WTC11 (cell line): Measurements from ENCODE around the gene PHKA2. TPM values are rescaled to one million over a fixed set of nuclear protein-coding genes. Genes with fewer than 3 reads are reported as not detected.

Experiments
- ATAC-seq: fragments of 200-7000 bp; cut with Tn5 transposase; 2 replicates; pipeline ENCODE4 v1.10.0; 2021; ENCODE audit warnings: mild to moderate bottlenecking, moderate library complexity
- CTCF ChIA-PET: fragments of 300-600 bp; sonication (Branson Sonifier 250); formaldehyde crosslinking; loops from one replicate; lab custom pipeline; 2021; ENCODE audit warnings: antibody characterized with exemption; lab: Charles Lee
- POLR2A ChIA-PET: fragments of 350-600 bp; sonication (Branson Sonifier 250); formaldehyde crosslinking; loops from one replicate; lab custom pipeline; 2021; ENCODE audit warnings: antibody characterized with exemption; lab: Charles Lee
- DNase-seq: peaks from one replicate; pipeline ENCODE4 v3.0.0; 2021; ENCODE audit warnings: low spot score
- H3K27ac Mint-ChIP-seq: 2 replicates; pipeline ENCODE4 v1.8.0; 2021; ENCODE audit warnings: mixed read lengths
- H3K27me3 Mint-ChIP-seq: 2 replicates; pipeline ENCODE4 v1.8.0; 2021; ENCODE audit warnings: low read depth, mild to moderate bottlenecking, moderate library complexity, mixed read lengths
- H3K36me3 Mint-ChIP-seq: 2 replicates; pipeline ENCODE4 v1.8.0; 2021; ENCODE audit warnings: mixed read lengths
- H3K4me1 Mint-ChIP-seq: 2 replicates; pipeline ENCODE4 v1.8.0; 2022; ENCODE audit warnings: mixed read lengths
- H3K4me3 Mint-ChIP-seq: 2 replicates; pipeline ENCODE4 v1.8.0; 2021; ENCODE audit warnings: mild to moderate bottlenecking, moderate library complexity, mixed read lengths
- H3K9me3 Mint-ChIP-seq: 2 replicates; pipeline ENCODE4 v1.8.0; 2021; ENCODE audit warnings: mixed read lengths
- ATF1 ChIP-seq: sonication (generic); formaldehyde crosslinking; IDR thresholded peaks from 2 replicates; pipeline ENCODE4 v1.8.1; 2023; ENCODE audit warnings: mild to moderate bottlenecking, moderate library complexity, missing genetic modification reagents
- CBFB ChIP-seq: sonication (generic); formaldehyde crosslinking; IDR thresholded peaks from 2 replicates; pipeline ENCODE4 v1.8.1; 2022; ENCODE audit warnings: mild to moderate bottlenecking, low read depth, missing genetic modification reagents
- EMX1 ChIP-seq: fragments of 250-450 bp; sonication (Bioruptor Pico); IDR thresholded peaks from 2 replicates; pipeline ENCODE4 v1.8.0; 2021; ENCODE audit warnings: mild to moderate bottlenecking
- FOXP1 ChIP-seq: sonication (generic); formaldehyde crosslinking; IDR thresholded peaks from 2 replicates; pipeline ENCODE4 v1.8.0; 2022; ENCODE audit warnings: missing genetic modification reagents, mild to moderate bottlenecking, moderate library complexity, borderline replicate concordance
- GRHL2 ChIP-seq: fragments of 250-450 bp; sonication (Bioruptor Pico); IDR thresholded peaks from 2 replicates; pipeline ENCODE4 v1.8.0; 2022; ENCODE audit warnings: mild to moderate bottlenecking, moderate library complexity; ENCODE audit not compliant: insufficient replicate concordance, severe bottlenecking
- NR1H2 ChIP-seq: sonication (generic); formaldehyde crosslinking; IDR thresholded peaks from 2 replicates; pipeline ENCODE4 v1.9.0; 2021; ENCODE audit warnings: mild to moderate bottlenecking, moderate library complexity, missing genetic modification reagents
- NR2C2 ChIP-seq: sonication (generic); formaldehyde crosslinking; IDR thresholded peaks from 2 replicates; pipeline ENCODE4 v1.8.0; 2022; ENCODE audit warnings: mild to moderate bottlenecking, missing genetic modification reagents
- OVOL2 ChIP-seq: fragments of 250-450 bp; sonication (Bioruptor Pico); IDR thresholded peaks from 2 replicates; pipeline ENCODE4 v1.9.0; 2021; ENCODE audit warnings: mild to moderate bottlenecking, borderline replicate concordance
- SMAD4 ChIP-seq: sonication (generic); formaldehyde crosslinking; IDR thresholded peaks from 2 replicates; pipeline ENCODE4 v1.8.0; 2022; ENCODE audit warnings: mild to moderate bottlenecking, missing genetic modification reagents
- TCF7 ChIP-seq: sonication (generic); formaldehyde crosslinking; IDR thresholded peaks from 2 replicates; pipeline ENCODE4 v1.8.0; 2022; ENCODE audit warnings: mild to moderate bottlenecking, low read depth, missing genetic modification reagents, moderate library complexity
- TEAD1 ChIP-seq: sonication (generic); formaldehyde crosslinking; IDR thresholded peaks from 2 replicates; pipeline ENCODE4 v1.8.0; 2022; ENCODE audit warnings: mild to moderate bottlenecking, missing genetic modification reagents
- ZNF232 ChIP-seq: sonication (generic); formaldehyde crosslinking; IDR thresholded peaks from 2 replicates; pipeline ENCODE4 v1.8.0; 2022; ENCODE audit warnings: mild to moderate bottlenecking, missing genetic modification reagents
- ZNF396 ChIP-seq: fragments of 250-450 bp; sonication (Bioruptor Pico); IDR thresholded peaks from 2 replicates; pipeline ENCODE4 v1.8.0; 2021; ENCODE audit warnings: mild to moderate bottlenecking, moderate library complexity, borderline replicate concordance
- ZNF416 ChIP-seq: fragments of 250-450 bp; sonication (Bioruptor Pico); IDR thresholded peaks from 2 replicates; pipeline ENCODE4 v1.9.0; 2021; ENCODE audit warnings: mild to moderate bottlenecking, inconsistent platforms
- total RNA-seq: library from RNA; stranded (reverse); gene quantifications from 3 replicates; pipeline ENCODE4 v1.2.3, GENCODE V29; 2021
- TF ChIP-seq, protein P1 (sequence below): sonication (generic); formaldehyde crosslinking; IDR thresholded peaks from 2 replicates; pipeline ENCODE4 v1.8.1; 2022; ENCODE audit warnings: low read depth, missing genetic modification reagents, borderline replicate concordance
- TF ChIP-seq, protein P2 (sequence below): sonication (generic); formaldehyde crosslinking; IDR thresholded peaks from 2 replicates; pipeline ENCODE4 v1.8.0; 2023; ENCODE audit warnings: mild to moderate bottlenecking, missing genetic modification reagents
- TF ChIP-seq, protein P3 (sequence below): fragments of 250-450 bp; sonication (Bioruptor Pico); IDR thresholded peaks from 2 replicates; pipeline ENCODE4 v1.8.0; 2021; ENCODE audit warnings: mild to moderate bottlenecking
- TF ChIP-seq, protein P4 (sequence below): fragments of 200-600 bp; IDR thresholded peaks from 2 replicates; pipeline ENCODE4 v1.8.0; 2022; ENCODE audit warnings: antibody characterized with exemption
- TF ChIP-seq, protein P5 (sequence below): sonication (generic); formaldehyde crosslinking; IDR thresholded peaks from 2 replicates; pipeline ENCODE4 v1.8.0; 2022; ENCODE audit warnings: mild to moderate bottlenecking, missing genetic modification reagents

Gene PHKA2
- total RNA-seq, 1 experiment from 2014 or later = 23.8 TPM

DNA sequence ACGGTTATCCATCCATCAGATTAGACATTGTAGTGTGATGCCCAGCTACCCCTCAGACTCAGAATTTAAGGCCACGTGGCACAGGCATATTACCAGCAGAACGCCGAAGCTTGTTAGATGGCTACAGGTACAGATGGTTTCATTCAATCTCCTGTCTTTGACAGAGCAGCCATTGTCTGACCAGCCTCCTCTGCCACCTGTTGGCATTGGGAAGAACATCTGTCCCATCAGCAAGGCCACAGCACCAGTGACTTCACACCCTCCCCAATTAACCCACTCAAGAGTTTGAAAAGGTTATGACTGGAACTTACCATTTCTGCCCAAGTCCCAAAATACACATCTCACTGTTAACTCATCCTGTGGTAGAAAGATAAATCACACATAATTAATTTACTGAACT, 22.0 kb upstream of the PHKA2 start:
- CTCF ChIA-PET = interaction anchor here (1.1 kb wide), 1 partner anchor 188 kb away, joined by 4 read pairs; no protein-coding TSS in a partner anchor
- TF ChIP-seq SMAD4 (no peak), FOXP1 (no peak), GRHL2 (CRISPR knock-in tag) (no peak), ZNF232 (CRISPR knock-in tag) (no peak), TEAD1 (CRISPR knock-in tag) (no peak), ATF1 (CRISPR knock-in tag) (no peak)
- TF ChIP-seq, protein P1, sequence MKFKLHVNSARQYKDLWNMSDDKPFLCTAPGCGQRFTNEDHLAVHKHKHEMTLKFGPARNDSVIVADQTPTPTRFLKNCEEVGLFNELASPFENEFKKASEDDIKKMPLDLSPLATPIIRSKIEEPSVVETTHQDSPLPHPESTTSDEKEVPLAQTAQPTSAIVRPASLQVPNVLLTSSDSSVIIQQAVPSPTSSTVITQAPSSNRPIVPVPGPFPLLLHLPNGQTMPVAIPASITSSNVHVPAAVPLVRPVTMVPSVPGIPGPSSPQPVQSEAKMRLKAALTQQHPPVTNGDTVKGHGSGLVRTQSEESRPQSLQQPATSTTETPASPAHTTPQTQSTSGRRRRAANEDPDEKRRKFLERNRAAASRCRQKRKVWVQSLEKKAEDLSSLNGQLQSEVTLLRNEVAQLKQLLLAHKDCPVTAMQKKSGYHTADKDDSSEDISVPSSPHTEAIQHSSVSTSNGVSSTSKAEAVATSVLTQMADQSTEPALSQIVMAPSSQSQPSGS = no peak
- TF ChIP-seq, protein P2, sequence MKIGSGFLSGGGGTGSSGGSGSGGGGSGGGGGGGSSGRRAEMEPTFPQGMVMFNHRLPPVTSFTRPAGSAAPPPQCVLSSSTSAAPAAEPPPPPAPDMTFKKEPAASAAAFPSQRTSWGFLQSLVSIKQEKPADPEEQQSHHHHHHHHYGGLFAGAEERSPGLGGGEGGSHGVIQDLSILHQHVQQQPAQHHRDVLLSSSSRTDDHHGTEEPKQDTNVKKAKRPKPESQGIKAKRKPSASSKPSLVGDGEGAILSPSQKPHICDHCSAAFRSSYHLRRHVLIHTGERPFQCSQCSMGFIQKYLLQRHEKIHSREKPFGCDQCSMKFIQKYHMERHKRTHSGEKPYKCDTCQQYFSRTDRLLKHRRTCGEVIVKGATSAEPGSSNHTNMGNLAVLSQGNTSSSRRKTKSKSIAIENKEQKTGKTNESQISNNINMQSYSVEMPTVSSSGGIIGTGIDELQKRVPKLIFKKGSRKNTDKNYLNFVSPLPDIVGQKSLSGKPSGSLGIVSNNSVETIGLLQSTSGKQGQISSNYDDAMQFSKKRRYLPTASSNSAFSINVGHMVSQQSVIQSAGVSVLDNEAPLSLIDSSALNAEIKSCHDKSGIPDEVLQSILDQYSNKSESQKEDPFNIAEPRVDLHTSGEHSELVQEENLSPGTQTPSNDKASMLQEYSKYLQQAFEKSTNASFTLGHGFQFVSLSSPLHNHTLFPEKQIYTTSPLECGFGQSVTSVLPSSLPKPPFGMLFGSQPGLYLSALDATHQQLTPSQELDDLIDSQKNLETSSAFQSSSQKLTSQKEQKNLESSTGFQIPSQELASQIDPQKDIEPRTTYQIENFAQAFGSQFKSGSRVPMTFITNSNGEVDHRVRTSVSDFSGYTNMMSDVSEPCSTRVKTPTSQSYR (CRISPR knock-in tag) = no peak
- Mint-ChIP-seq H3K4me3 (no peak overlapping the region), H3K9me3 (no peaks in the 10 kb centered on the region), H3K27ac (no peak overlapping the region), H3K27me3 (no peaks in the 10 kb centered on the region), H3K4me1 (no peaks in the 10 kb centered on the region), H3K36me3 (no peaks in the 10 kb centered on the region; the same call in 1 of the 2 replicates)
- POLR2A ChIA-PET = interaction anchor here (0.6 kb wide), 1 partner anchor 262 kb away, joined by 4 read pairs; no protein-coding TSS in a partner anchor
- DNase-seq (no peak), ATAC-seq (no peak)

DNA sequence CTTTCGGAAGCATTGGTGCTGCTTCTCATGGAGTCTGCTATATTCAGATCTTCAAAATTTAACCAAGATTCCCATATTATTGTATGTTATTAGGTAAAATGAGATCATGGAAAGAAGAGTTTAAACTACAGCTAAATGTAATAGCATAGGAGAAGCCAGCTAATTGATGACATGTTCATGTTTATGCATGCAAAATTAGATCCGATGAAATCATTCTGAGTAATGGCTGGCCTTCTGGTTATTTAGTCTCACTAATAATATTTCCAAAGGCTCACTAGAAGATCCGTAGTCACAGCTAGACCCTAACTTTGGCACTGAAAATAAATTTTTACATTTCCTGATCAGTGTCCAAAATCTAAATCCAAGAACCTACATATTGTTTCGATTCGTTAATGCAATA, 19.8 kb upstream of the PHKA2 start:
- no peak for DNase-seq
- no peaks in the 10 kb centered on the region for H3K27me3 Mint-ChIP-seq
- ChIA-PET CTCF (no interaction called here), POLR2A (no interaction called here)
- no peak overlapping the region for H3K4me3 Mint-ChIP-seq
- no peaks in the 10 kb centered on the region for H3K9me3 Mint-ChIP-seq
- H3K27ac Mint-ChIP-seq = no peak overlapping the region
- H3K4me1 Mint-ChIP-seq = 0 out of 2 replicates have a peak, but pooled peaks cover 4% of the 10 kb centered on the region
- ATAC-seq = no peak
- H3K36me3 Mint-ChIP-seq = no peaks in the 10 kb centered on the region; the same call in 1 of the 2 replicates
- TF ChIP-seq NR2C2 (CRISPR knock-in tag) (no peak), OVOL2 (CRISPR knock-in tag) (no peak), ZNF232 (CRISPR knock-in tag) (no peak), EMX1 (no peak), ZNF416 (CRISPR knock-in tag) (no peak), CBFB (CRISPR knock-in tag) (no peak)
- TF ChIP-seq, protein P3, sequence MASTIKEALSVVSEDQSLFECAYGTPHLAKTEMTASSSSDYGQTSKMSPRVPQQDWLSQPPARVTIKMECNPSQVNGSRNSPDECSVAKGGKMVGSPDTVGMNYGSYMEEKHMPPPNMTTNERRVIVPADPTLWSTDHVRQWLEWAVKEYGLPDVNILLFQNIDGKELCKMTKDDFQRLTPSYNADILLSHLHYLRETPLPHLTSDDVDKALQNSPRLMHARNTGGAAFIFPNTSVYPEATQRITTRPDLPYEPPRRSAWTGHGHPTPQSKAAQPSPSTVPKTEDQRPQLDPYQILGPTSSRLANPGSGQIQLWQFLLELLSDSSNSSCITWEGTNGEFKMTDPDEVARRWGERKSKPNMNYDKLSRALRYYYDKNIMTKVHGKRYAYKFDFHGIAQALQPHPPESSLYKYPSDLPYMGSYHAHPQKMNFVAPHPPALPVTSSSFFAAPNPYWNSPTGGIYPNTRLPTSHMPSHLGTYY (CRISPR knock-in tag) = no peak

DNA sequence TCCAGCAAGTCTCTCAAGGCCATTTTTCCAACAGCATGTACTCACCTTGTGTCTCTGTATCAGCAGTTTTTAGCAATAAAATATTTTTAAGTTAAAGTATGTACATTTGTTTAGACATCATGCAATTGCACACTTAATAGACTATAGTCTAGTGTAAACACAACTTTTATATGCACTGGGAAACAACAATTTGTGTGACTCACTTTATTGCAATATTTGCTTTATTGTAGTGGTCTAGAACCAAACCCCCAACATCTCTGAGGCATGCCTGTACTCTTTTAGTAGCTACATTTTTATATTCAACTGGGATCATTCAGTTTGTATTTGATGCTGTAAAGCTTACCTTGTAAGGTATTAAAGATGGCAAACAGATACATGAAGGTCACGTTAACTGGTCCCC, 14.7 kb upstream of the PHKA2 start:
- Mint-ChIP-seq H3K9me3 (no peaks in the 10 kb centered on the region), H3K27me3 (no peaks in the 10 kb centered on the region), H3K4me1 (peaks cover 26% of the 10 kb centered on the region), H3K4me3 (no peak overlapping the region), H3K36me3 (no peaks in the 10 kb centered on the region), H3K27ac (no peak overlapping the region)
- CTCF ChIA-PET = no interaction called here
- ATAC-seq (no peak), DNase-seq (no peak)
- POLR2A ChIA-PET = no interaction called here
- no peak for TF ChIP-seq TCF7 (CRISPR knock-in tag)
- TF ChIP-seq NR1H2 = no peak
- TF ChIP-seq, protein P3 (CRISPR knock-in tag) = no peak
- TF ChIP-seq ZNF396 (CRISPR knock-in tag) = no peak
- TF ChIP-seq, protein P4, sequence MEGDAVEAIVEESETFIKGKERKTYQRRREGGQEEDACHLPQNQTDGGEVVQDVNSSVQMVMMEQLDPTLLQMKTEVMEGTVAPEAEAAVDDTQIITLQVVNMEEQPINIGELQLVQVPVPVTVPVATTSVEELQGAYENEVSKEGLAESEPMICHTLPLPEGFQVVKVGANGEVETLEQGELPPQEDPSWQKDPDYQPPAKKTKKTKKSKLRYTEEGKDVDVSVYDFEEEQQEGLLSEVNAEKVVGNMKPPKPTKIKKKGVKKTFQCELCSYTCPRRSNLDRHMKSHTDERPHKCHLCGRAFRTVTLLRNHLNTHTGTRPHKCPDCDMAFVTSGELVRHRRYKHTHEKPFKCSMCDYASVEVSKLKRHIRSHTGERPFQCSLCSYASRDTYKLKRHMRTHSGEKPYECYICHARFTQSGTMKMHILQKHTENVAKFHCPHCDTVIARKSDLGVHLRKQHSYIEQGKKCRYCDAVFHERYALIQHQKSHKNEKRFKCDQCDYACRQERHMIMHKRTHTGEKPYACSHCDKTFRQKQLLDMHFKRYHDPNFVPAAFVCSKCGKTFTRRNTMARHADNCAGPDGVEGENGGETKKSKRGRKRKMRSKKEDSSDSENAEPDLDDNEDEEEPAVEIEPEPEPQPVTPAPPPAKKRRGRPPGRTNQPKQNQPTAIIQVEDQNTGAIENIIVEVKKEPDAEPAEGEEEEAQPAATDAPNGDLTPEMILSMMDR = no peak
- TF ChIP-seq, protein P5, sequence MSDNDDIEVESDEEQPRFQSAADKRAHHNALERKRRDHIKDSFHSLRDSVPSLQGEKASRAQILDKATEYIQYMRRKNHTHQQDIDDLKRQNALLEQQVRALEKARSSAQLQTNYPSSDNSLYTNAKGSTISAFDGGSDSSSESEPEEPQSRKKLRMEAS (CRISPR knock-in tag) = no peak
